H1 (cell line): Measurements from ENCODE around the gene CYP2W1. TPM values are rescaled to one million over a fixed set of nuclear protein-coding genes. Genes with fewer than 3 reads are reported as not detected.

Source experiments
- BCL11A ChIP-seq, 2 experiments: IDR thresholded peaks; one replicate each; pipeline ENCODE4 v1.6.1; 2011; ENCODE audit warnings: low read depth in 2 of 2, low read length in 2 of 2, mild to moderate bottlenecking in 2 of 2
- CHD7 ChIP-seq: fragments of 300-600 bp; sonication (generic); IDR thresholded peaks from 2 replicates; pipeline ENCODE4 v1.7.1; 2012; ENCODE audit warnings: low read length, moderate library complexity, mild to moderate bottlenecking, inconsistent platforms; ENCODE audit not compliant: insufficient replicate concordance
- JUN ChIP-seq: IDR thresholded peaks from 2 replicates; pipeline ENCODE4 v1.6.1; 2011; ENCODE audit warnings: low read depth, mild to moderate bottlenecking, improper control_type of control experiment, low read length
- NANOG ChIP-seq: IDR thresholded peaks from 2 replicates; pipeline ENCODE4 v1.6.1; 2011; ENCODE audit warnings: low read length, low read depth, mild to moderate bottlenecking, inconsistent platforms; ENCODE audit not compliant: insufficient read depth, poor library complexity, severe bottlenecking
- PHF8 ChIP-seq: fragments of 200-600 bp; sonication (generic); conservative IDR thresholded peaks from 2 replicates; pipeline ENCODE4 v1.7.1; 2012; ENCODE audit warnings: low read depth, mild to moderate bottlenecking, inconsistent platforms, low read length, moderate library complexity
- POU5F1 ChIP-seq: IDR thresholded peaks from 2 replicates; pipeline ENCODE4 v1.6.1; 2011; ENCODE audit warnings: low read depth, mild to moderate bottlenecking, low read length, moderate library complexity
- RFX5 ChIP-seq: IDR thresholded peaks from 2 replicates; pipeline ENCODE4 v1.6.1; 2011; ENCODE audit warnings: low read depth, low read length, improper control_type of control experiment, borderline replicate concordance
- SIN3A ChIP-seq, 2 experiments: IDR thresholded peaks in 1 of 2; conservative IDR thresholded peaks in 1 of 2; 2 replicates each; pipeline ENCODE4 v1.6.1; 2011 to 2012; ENCODE audit warnings: low read length in 2 of 2, improper control_type of control experiment in 1 of 2, low read depth in 1 of 2, mild to moderate bottlenecking in 1 of 2
- TAF1 ChIP-seq: IDR thresholded peaks from 2 replicates; pipeline ENCODE4 v1.6.1; 2011; ENCODE audit warnings: mild to moderate bottlenecking, low read depth, low read length
- polyA plus RNA-seq, 7 experiments: library from polyadenylated mRNA; depleted of rRNA in 3 of 7; stranded (reverse) in 5 of 7; unstranded in 2 of 7; fragments of >200 nt in 5 of 7; fragments of 200-250 nt in 2 of 7; gene quantifications; 1 replicate in 5 of 7; 2 replicates in 1 of 7; 4 replicates in 1 of 7; pipeline versions ENCODE4 v1.2.1 to v1.2.3, GENCODE V29; 2011 to 2013; ENCODE audit warnings: missing spikeins in 2 of 7, mixed read lengths in 2 of 7
- total RNA-seq: library from RNA; stranded (reverse); fragmentation: NEBNext Ultra II Directional; extraction: Animal tissue kit (Norgen Biotek cat#: 25700); gene quantifications from 2 replicates; pipeline ENCODE4 v1.2.1, GENCODE V29; 2021

Gene CYP2W1
- total and polyA plus RNA-seq, 2 of the 8 experiments (the other 6 are each of a cell fraction or from before 2014, with no cell fraction given), result not detected

- no peak for TF ChIP-seq CHD7
- TF ChIP-seq SIN3A (conservative IDR thresholded peaks at IDR 0.05 in 1 of 2, IDR thresholded peaks at IDR 0.05 in 1 of 2; ENCODE audit: low read depth in 1 of 2, low read length in 2 of 2), result no peak
- no peak for TF ChIP-seq NANOG
- no peak for TF ChIP-seq RFX5
- TF ChIP-seq BCL11A (IDR thresholded peaks at IDR 0.05; ENCODE audit: low read depth in 2 of 2, low read length in 2 of 2), result no peak
- no peak for TF ChIP-seq TAF1
- no peak for TF ChIP-seq JUN
- no peak for TF ChIP-seq POU5F1
- no peak for TF ChIP-seq PHF8
Observed at GRCh38 chr7:1013581-1013980, 30.6 kb downstream of the CYP2W1 start (continued).
